K562 (cell line): ENCODE measurements around the gene RNU6-9. TPM values are rescaled to one million over a fixed set of nuclear protein-coding genes. Genes with fewer than 3 reads are reported as not detected.

Source experiments
- CAMTA2 ChIP-seq: fragments of 250-450 bp; sonication (Bioruptor Pico); conservative IDR thresholded peaks from 2 replicates; pipeline ENCODE4 v1.5.1; 2022
- CXXC5 ChIP-seq: fragments of 250-450 bp; sonication (Bioruptor Pico); IDR thresholded peaks from 2 replicates; pipeline ENCODE4 v1.8.0; 2022; ENCODE audit warnings: inconsistent platforms, mild to moderate bottlenecking, moderate library complexity
- E2F3 ChIP-seq: fragments of 250-450 bp; sonication (Bioruptor Pico); IDR thresholded peaks from 2 replicates; pipeline ENCODE4 v1.4.0; 2020; ENCODE audit warnings: mild to moderate bottlenecking
- ELF4 ChIP-seq: fragments of 450-650 bp; formaldehyde crosslinking; IDR thresholded peaks from 2 replicates; pipeline ENCODE4 v1.4.0; 2022; ENCODE audit warnings: missing genetic modification characterization
- ESRRB ChIP-seq: fragments of 250-450 bp; sonication (Bioruptor Pico); IDR thresholded peaks from 2 replicates; pipeline ENCODE4 v1.5.0; 2020; ENCODE audit warnings: mild to moderate bottlenecking, moderate library complexity, borderline replicate concordance
- FIP1L1 ChIP-seq: fragments of 200-400 bp; formaldehyde crosslinking; IDR thresholded peaks from 2 replicates; pipeline ENCODE4 v1.6.1; 2018; ENCODE audit warnings: mild to moderate bottlenecking, low read depth, low read length; ENCODE audit not compliant: poor library complexity, severe bottlenecking
- FOXA3 ChIP-seq, 2 experiments: fragments of 450-650 bp in 1 of 2; sonication (generic) in 1 of 2; formaldehyde crosslinking; IDR thresholded peaks in 1 of 2; conservative IDR thresholded peaks in 1 of 2; 2 replicates each; pipeline versions ENCODE4 v1.4.0 to v1.8.0; 2020 to 2022; ENCODE audit warnings: mild to moderate bottlenecking in 2 of 2, missing genetic modification reagents in 1 of 2
- GATAD2A ChIP-seq: fragments of 450-650 bp; IDR thresholded peaks from 2 replicates; pipeline ENCODE4 v1.6.1; 2017
- KAT7 ChIP-seq: sonication (generic); formaldehyde crosslinking; IDR thresholded peaks from 2 replicates; pipeline ENCODE4 v1.8.0; 2022; ENCODE audit warnings: missing genetic modification reagents, mild to moderate bottlenecking, borderline replicate concordance
- KDM5B ChIP-seq: fragments of 200-600 bp; sonication (generic); IDR thresholded peaks from 2 replicates; pipeline ENCODE4 v1.6.1; 2012; ENCODE audit warnings: low read depth, mild to moderate bottlenecking, moderate library complexity, low read length, control low read depth, inconsistent platforms; ENCODE audit not compliant: insufficient replicate concordance
- MBD2 ChIP-seq: sonication (generic); IDR thresholded peaks from 2 replicates; pipeline ENCODE4 v1.6.1; 2016; ENCODE audit warnings: low read depth, borderline replicate concordance
- MXI1 ChIP-seq: IDR thresholded peaks from 2 replicates; pipeline ENCODE4 v1.6.1; 2011; ENCODE audit warnings: low read depth, mild to moderate bottlenecking, improper control_type of control experiment, low read length
- NCOR1 ChIP-seq: fragments of 450-650 bp; IDR thresholded peaks from 2 replicates; pipeline ENCODE4 v1.6.1; 2016; ENCODE audit warnings: mild to moderate bottlenecking, moderate library complexity
- NFXL1 ChIP-seq: fragments of 450-650 bp; formaldehyde crosslinking; IDR thresholded peaks from 2 replicates; pipeline ENCODE4 v1.4.0; 2021; ENCODE audit warnings: mild to moderate bottlenecking
- POLR3G ChIP-seq: IDR thresholded peaks from 2 replicates; pipeline ENCODE4 v1.6.1; 2011; ENCODE audit not compliant: insufficient read length, insufficient replicate concordance; ENCODE audit errors: extremely low read depth
- PRMT5 ChIP-seq: sonication (generic); formaldehyde crosslinking; IDR thresholded peaks from 2 replicates; pipeline ENCODE4 v1.5.0; 2020; ENCODE audit warnings: missing genetic modification reagents
- RBM22 ChIP-seq: fragments of 200-400 bp; formaldehyde crosslinking; IDR thresholded peaks from 2 replicates; pipeline ENCODE4 v1.6.1; 2018; ENCODE audit warnings: low read length, low read depth; ENCODE audit not compliant: poor library complexity, severe bottlenecking
- SMAD4 ChIP-seq: fragments of 250-450 bp; sonication (Bioruptor Pico); conservative IDR thresholded peaks from 2 replicates; pipeline ENCODE4 v1.8.0; 2021; ENCODE audit warnings: inconsistent platforms, mild to moderate bottlenecking, moderate library complexity
- SREBF2 ChIP-seq: sonication (generic); formaldehyde crosslinking; IDR thresholded peaks from 2 replicates; pipeline ENCODE4 v1.4.0; 2020; ENCODE audit warnings: mild to moderate bottlenecking, missing genetic modification reagents
- ZNF57 ChIP-seq: fragments of 450-650 bp; formaldehyde crosslinking; IDR thresholded peaks from 2 replicates; pipeline ENCODE4 v1.4.0; 2020; ENCODE audit warnings: mild to moderate bottlenecking, moderate library complexity
- ZNF696 ChIP-seq: fragments of 250-450 bp; sonication (Bioruptor Pico); conservative IDR thresholded peaks from 2 replicates; pipeline ENCODE4 v1.4.0; 2020; ENCODE audit warnings: mild to moderate bottlenecking, moderate library complexity
- ZNF75A ChIP-seq: fragments of 450-650 bp; formaldehyde crosslinking; IDR thresholded peaks from 2 replicates; pipeline ENCODE4 v1.4.0; 2020; ENCODE audit warnings: mild to moderate bottlenecking
- polyA plus RNA-seq, 8 experiments: library from polyadenylated mRNA; depleted of rRNA in 4 of 8; stranded (reverse) in 5 of 8; unstranded in 3 of 8; fragments of >200 nt; fragmentation: Nextera tagmentation in 2 of 8; fragmentation: Illumina TruSeq in 1 of 8; extraction: Ambion mirVana in 2 of 8; extraction: Trizol in 1 of 8; gene quantifications; 2 replicates each; pipeline versions ENCODE4 v1.2.1 to v1.2.3, GENCODE V29; 2011 to 2014; ENCODE audit warnings: inconsistent platforms in 1 of 8, missing spikeins in 1 of 8
- total RNA-seq, 7 experiments: library from RNA; depleted of rRNA in 6 of 7; stranded (reverse); fragments of >200 nt in 6 of 7; fragmentation: Illumina TruSeq in 2 of 7; extraction: Trizol in 2 of 7; gene quantifications; 2 replicates each; pipeline versions ENCODE4 v1.2.1 to v1.2.3, GENCODE V29; 2011 to 2021; ENCODE audit warnings: low replicate concordance in 1 of 7
- TF ChIP-seq, protein P1 (sequence below): sonication (generic); formaldehyde crosslinking; IDR thresholded peaks from 2 replicates; pipeline ENCODE4 v1.8.1; 2023; ENCODE audit warnings: mild to moderate bottlenecking, missing genetic modification reagents, moderate library complexity
- TF ChIP-seq, protein P2 (sequence below): fragments of 200-800 bp; sonication (Bioruptor generic); IDR thresholded peaks from 2 replicates; pipeline ENCODE4 v1.6.1; 2017; ENCODE audit warnings: missing genetic modification characterization, missing compliant biosample characterization
- TF ChIP-seq, protein P3 (sequence below): fragments of 450-650 bp; IDR thresholded peaks from 2 replicates; pipeline ENCODE4 v1.6.1; 2016; ENCODE audit warnings: antibody characterized with exemption

Gene RNU6-9
- total and polyA plus RNA-seq, 9 of the 15 experiments (the other 6 are each of a cell fraction or from before 2014, with no cell fraction given): not detected

DNA sequence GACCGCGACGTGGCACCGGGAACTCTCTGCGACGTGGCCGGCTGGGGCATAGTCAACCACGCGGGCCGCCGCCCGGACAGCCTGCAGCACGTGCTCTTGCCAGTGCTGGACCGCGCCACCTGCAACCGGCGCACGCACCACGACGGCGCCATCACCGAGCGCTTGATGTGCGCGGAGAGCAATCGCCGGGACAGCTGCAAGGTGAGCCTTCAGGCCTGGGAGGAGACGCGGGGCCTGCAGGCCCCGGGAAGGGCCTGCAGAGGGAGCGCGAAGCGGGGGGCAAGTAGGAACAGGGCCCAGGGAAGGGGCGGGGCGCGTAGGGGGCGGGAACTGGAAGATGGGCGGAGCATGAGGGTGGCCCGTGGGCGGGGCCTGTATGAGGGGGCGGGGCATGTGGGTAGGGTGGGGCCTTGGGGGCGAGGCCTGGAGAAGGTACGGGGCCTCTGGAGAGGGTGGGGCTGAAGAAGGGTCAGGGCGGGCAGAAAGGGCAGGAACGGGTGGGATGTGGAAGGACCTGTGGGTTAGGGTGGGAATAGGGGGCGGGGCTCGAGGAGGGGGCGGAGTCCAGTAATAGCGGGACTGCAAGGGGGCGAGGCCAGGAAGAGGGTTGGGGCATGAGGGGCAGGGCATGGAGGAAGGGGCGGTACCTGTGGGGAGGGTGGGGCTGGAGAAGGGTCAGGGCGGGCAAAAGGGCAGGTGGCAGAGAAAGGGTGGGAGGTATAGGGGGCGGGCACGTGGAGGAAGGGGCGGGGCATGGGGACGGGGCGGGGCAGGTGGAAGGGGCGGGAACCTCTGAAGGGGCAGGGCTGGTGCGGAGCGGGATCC is 31.3 kb upstream of the RNU6-9 start (continued):
- TF ChIP-seq, protein P1, sequence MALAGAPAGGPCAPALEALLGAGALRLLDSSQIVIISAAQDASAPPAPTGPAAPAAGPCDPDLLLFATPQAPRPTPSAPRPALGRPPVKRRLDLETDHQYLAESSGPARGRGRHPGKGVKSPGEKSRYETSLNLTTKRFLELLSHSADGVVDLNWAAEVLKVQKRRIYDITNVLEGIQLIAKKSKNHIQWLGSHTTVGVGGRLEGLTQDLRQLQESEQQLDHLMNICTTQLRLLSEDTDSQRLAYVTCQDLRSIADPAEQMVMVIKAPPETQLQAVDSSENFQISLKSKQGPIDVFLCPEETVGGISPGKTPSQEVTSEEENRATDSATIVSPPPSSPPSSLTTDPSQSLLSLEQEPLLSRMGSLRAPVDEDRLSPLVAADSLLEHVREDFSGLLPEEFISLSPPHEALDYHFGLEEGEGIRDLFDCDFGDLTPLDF (CRISPR knock-in tag): peak; percentile 32; the same call in 1 of the 2 replicates
- TF ChIP-seq ELF4 (CRISPR knock-in tag): no peak
- TF ChIP-seq SMAD4 (CRISPR knock-in tag): peak; percentile 75; the same call in 1 of the 2 replicates
- TF ChIP-seq ZNF696 (CRISPR knock-in tag): no peak
- 0 out of 2 replicates have a peak, but pooled peaks have one; percentile 69 for TF ChIP-seq KAT7 (CRISPR knock-in tag)
- no peak for TF ChIP-seq ESRRB
- TF ChIP-seq MXI1: 0 out of 2 replicates have a peak, but pooled peaks have one; percentile 52
- TF ChIP-seq, protein P2, sequence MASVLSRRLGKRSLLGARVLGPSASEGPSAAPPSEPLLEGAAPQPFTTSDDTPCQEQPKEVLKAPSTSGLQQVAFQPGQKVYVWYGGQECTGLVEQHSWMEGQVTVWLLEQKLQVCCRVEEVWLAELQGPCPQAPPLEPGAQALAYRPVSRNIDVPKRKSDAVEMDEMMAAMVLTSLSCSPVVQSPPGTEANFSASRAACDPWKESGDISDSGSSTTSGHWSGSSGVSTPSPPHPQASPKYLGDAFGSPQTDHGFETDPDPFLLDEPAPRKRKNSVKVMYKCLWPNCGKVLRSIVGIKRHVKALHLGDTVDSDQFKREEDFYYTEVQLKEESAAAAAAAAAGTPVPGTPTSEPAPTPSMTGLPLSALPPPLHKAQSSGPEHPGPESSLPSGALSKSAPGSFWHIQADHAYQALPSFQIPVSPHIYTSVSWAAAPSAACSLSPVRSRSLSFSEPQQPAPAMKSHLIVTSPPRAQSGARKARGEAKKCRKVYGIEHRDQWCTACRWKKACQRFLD: no peak
- TF ChIP-seq ZNF57 (CRISPR knock-in tag): no peak
- TF ChIP-seq E2F3 (CRISPR knock-in tag): no peak
- no peak for TF ChIP-seq NFXL1 (CRISPR knock-in tag)
- TF ChIP-seq ZNF75A (CRISPR knock-in tag): no peak
- no peak for TF ChIP-seq PRMT5 (CRISPR knock-in tag)
- peak; percentile 74 for TF ChIP-seq RBM22
- no peak for TF ChIP-seq CAMTA2 (CRISPR knock-in tag)
- TF ChIP-seq NCOR1: peak; percentile 19; the same call in 1 of the 2 replicates
- TF ChIP-seq, protein P3, sequence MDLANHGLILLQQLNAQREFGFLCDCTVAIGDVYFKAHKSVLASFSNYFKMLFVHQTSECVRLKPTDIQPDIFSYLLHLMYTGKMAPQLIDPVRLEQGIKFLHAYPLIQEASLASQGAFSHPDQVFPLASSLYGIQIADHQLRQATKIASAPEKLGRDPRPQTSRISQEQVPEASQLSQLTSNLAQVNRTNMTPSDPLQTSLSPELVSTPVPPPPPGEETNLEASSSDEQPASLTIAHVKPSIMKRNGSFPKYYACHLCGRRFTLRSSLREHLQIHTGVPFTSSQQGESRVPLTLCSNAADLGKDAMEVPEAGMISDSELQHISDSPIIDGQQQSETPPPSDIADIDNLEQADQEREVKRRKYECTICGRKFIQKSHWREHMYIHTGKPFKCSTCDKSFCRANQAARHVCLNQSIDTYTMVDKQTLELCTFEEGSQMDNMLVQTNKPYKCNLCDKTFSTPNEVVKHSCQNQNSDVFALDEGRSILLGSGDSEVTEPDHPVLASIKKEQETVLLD: peak; percentile 74; the same call in 1 of the 2 replicates
- no peak for TF ChIP-seq POLR3G
- peak; percentile 86 for TF ChIP-seq CXXC5 (CRISPR knock-in tag)
- TF ChIP-seq GATAD2A: peak; percentile 64; the same call in 1 of the 2 replicates
- TF ChIP-seq KDM5B: no peak
- TF ChIP-seq MBD2: 0 out of 2 replicates have a peak, but pooled peaks have one; percentile 38
- TF ChIP-seq FIP1L1: peak; percentile 88
- no peak for TF ChIP-seq SREBF2 (CRISPR knock-in tag)
- 0 out of 4 replicates have a peak, but pooled peaks of 1 of the 2 experiments have one; percentile 41 for TF ChIP-seq FOXA3 (CRISPR knock-in tag; conservative IDR thresholded peaks at IDR 0.05 in 1 of 2, IDR thresholded peaks at IDR 0.05 in 1 of 2)
